LNCAP (cell line): ENCODE measurements around the gene QRSL1.

Experiments
- CTCF ChIP-seq: fragments of 450-650 bp; IDR thresholded peaks from 2 replicates; pipeline ENCODE4 v1.5.1; 2017; ENCODE audit warnings: mild to moderate bottlenecking

The QRSL1 gene

DNA sequence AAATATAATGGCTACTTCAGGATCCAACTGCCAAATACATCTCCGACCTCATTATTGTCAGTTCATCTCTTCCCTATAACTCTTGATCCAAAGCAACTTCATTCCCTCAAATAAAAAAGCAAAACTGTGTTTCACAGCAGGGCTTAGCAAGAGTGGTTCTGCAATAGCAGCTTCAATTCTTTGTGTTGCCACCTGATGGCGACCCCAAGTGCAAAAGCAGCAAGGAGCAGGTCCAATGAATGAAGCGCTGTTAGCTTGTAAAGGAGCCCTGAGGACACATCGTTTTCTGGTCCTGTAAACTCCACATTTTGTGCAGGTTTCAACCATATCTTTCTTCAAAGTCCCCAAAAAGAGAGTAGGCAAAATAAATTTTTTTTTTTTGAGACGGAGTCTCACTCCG is 19.7 kb upstream of the QRSL1 start:
- no peak for TF ChIP-seq CTCF

DNA sequence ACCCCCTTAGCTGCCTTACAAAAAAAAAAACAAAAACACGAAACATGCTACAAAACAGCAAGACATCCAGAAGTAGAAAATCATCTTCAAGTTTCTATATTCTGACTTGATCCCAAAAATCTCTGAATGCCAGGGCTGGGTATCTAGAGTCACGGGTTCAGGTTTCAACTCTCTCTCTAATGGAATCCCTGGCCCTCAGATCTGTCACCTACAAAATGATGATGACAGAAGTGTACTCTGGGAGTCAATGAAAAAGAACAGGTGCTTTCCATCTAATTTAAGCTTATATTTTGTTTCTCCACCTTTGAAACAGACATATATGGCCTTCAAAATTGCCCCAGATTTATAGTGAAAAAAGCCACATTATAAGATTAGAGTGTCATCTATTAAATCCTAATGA is 18.3 kb upstream of the QRSL1 start:
- TF ChIP-seq CTCF, result no peak

DNA sequence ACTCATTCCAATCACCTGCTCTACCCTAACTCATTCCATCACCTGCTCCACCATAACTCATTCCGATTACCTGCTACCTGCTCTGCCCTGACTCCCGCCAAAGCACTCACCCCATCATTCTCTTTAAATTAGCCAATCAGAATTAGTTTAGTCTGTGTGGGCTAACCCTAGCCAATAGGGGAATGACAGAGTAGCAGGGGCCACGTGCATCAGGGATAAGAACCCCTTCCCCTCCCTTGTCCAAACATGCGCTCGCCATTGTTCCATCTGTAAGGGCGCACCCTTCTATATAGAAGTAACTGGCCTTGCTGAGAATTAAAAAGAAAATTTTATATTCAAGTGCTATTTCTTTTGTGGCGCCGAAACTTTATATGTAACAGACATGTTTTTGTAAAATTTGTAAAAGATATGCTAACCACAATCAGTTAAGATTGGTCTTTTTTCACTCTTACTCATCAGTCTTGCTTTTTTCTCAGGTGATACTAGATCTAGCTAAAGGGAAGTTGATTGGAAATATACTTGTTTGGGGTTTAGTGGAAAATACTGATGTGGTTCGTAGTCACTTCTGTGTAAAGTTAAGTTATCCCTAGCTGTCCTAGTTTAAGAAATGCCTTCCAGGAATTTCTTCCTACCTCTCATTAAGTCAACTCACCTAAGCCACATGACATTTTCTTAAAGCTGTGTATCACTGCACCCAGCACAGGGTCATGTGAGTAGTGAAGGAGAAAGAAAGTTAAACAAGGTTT is 16.5 kb upstream of the QRSL1 start:
- TF ChIP-seq CTCF, result no peak

GRCh38 chr6:106613590-106613989 is 15.8 kb upstream of the QRSL1 start:
- no peak for TF ChIP-seq CTCF

- TF ChIP-seq CTCF, result no peak
Measured at GRCh38 chr6:106614166-106614565, 15.2 kb upstream of the QRSL1 start.

DNA sequence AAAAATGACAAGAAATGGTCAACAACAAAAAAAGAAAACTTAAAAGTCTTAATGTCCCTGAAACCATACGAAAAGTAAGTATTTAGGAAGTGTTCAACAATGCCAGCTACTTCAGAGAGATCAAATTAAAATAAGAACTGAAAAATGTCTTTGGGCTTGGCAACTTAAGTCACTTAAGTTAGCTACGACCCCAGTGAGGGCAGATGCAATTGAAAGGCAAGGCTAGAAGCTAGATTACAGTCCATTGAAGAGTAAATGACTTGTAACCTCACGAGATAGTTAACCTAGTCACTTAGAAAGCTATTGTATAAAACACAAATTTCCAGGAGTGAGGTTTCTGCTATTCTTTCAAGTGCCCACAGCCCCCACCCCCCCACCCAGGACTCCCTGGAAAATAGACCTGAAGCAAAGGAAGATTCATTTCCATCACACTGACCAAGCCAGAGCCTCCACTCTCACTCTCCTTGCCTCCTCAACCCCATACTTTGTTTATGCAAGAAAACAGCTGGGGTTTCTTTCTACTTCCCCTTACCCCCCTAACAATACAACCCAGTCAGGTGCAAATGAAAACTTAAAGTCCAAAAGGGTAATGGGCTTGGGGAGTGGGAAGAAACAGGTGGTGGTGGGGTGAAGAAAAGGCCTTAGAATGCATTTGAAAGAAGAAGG is 14.7 kb upstream of the QRSL1 start:
- TF ChIP-seq CTCF, result no peak

GRCh38 chr6:106617302-106617701 is 12.1 kb upstream of the QRSL1 start:
- TF ChIP-seq CTCF, result no peak
